ENCODE data around the gene PRR5L. TPM values are rescaled to one million over a fixed set of nuclear protein-coding genes. Genes with fewer than 3 reads are reported as not detected.

PRR5L gene
- polyA plus RNA-seq, 3 donors, result 3.5 to 16.0 (median 7.4) TPM

GRCh38 chr11:36280531-36280930, 15.6 kb upstream of the PRR5L start:
- no peak for DNase-seq
- peaks cover 58 to 69% of the 10 kb centered on the region in 2 donors for H3K36me3 Mint-ChIP-seq
- H3K4me1 Mint-ChIP-seq, result peaks cover 23% of the 10 kb centered on the region
- Histone ChIP-seq H3K27ac (ENCODE audit: low read depth in 1 of 2, low read length in 2 of 2) (peak overlapping the region in 1 of 2 donors; percentile 17), H3K4me2 (replicated peaks; ENCODE audit: extremely low read depth, low read length, poor library complexity, severe bottlenecking) (no peak overlapping the region), H3K9me3 (replicated peaks in 1 of 2; ENCODE audit: control insufficient read depth in 1 of 2, insufficient read depth in 1 of 2, low read length in 2 of 2) (peaks cover 0 to 3% of the 10 kb centered on the region in 2 donors), H4K20me1 (ENCODE audit: insufficient read depth, low read length) (peaks cover 91% of the 10 kb centered on the region), H3K4me3 (replicated peaks in 1 of 3; ENCODE audit: low read depth in 2 of 3, low read length in 3 of 3) (no peak overlapping the region), H3K4me1 (ENCODE audit: control insufficient read depth in 1 of 2, insufficient read depth in 2 of 2, low read length in 2 of 2) (peaks cover 0 to 13% of the 10 kb centered on the region in 2 donors), H3K36me3 (replicated peaks in 1 of 2; ENCODE audit: control insufficient read depth in 1 of 2, insufficient read depth in 2 of 2, low read length in 2 of 2) (peaks cover 48 to 60% of the 10 kb centered on the region in 2 donors), H3K27me3 (ENCODE audit: control insufficient read depth in 2 of 2, insufficient read depth in 2 of 2, low read length in 2 of 2) (no peaks in the 10 kb centered on the region), H3K79me2 (ENCODE audit: insufficient read depth, low read length) (peaks cover 69% of the 10 kb centered on the region), H3K9ac (ENCODE audit: insufficient read depth, low read length, poor library complexity, severe bottlenecking) (no peak overlapping the region), H2AFZ (ENCODE audit: insufficient read depth, low read depth, low read length, poor library complexity, severe bottlenecking) (no peak overlapping the region)
- TF ChIP-seq CTCF (IDR thresholded peaks at IDR 0.05), result no peak
- H3K4me3 Mint-ChIP-seq, result no peak overlapping the region
- H3K27ac Mint-ChIP-seq, result peak overlapping the region in 2 of 7 donors; percentile 6 to 24
- H3K27me3 Mint-ChIP-seq (ENCODE audit: low read depth in 3 of 3), result peaks cover 0 to 2% (median 0%) of the 10 kb centered on the region in 3 donors
- WGBS (ENCODE audit: insufficient coverage), result no CpG with 5 or more reads among the region's 1 CpG
- H3K9me3 Mint-ChIP-seq, result peaks cover 0 to 6% (median 3%) of the 10 kb centered on the region in 7 donors
- intact Hi-C loops (cut with micrococcal nuclease), result no loop called here

- Histone ChIP-seq H3K9me3 (replicated peaks in 1 of 2; ENCODE audit: control insufficient read depth in 1 of 2, insufficient read depth in 1 of 2, low read length in 2 of 2) (peaks cover 0 to 3% of the 10 kb centered on the region in 2 donors), H3K9ac (ENCODE audit: insufficient read depth, low read length, poor library complexity, severe bottlenecking) (no peak overlapping the region), H3K4me2 (replicated peaks; ENCODE audit: extremely low read depth, low read length, poor library complexity, severe bottlenecking) (no peak overlapping the region), H3K79me2 (ENCODE audit: insufficient read depth, low read length) (peaks cover 82% of the 10 kb centered on the region), H3K4me3 (replicated peaks in 1 of 3; ENCODE audit: low read depth in 2 of 3, low read length in 3 of 3) (no peak overlapping the region), H4K20me1 (ENCODE audit: insufficient read depth, low read length) (peaks cover 93% of the 10 kb centered on the region), H3K36me3 (replicated peaks in 1 of 2; ENCODE audit: control insufficient read depth in 1 of 2, insufficient read depth in 2 of 2, low read length in 2 of 2) (peaks cover 35 to 47% of the 10 kb centered on the region in 2 donors), H3K4me1 (ENCODE audit: control insufficient read depth in 1 of 2, insufficient read depth in 2 of 2, low read length in 2 of 2) (peaks cover 0 to 13% of the 10 kb centered on the region in 2 donors), H3K27me3 (ENCODE audit: control insufficient read depth in 2 of 2, insufficient read depth in 2 of 2, low read length in 2 of 2) (no peaks in the 10 kb centered on the region), H3K27ac (ENCODE audit: low read depth in 1 of 2, low read length in 2 of 2) (no peak overlapping the region), H2AFZ (ENCODE audit: insufficient read depth, low read depth, low read length, poor library complexity, severe bottlenecking) (no peak overlapping the region)
- Mint-ChIP-seq H3K4me3 (no peak overlapping the region), H3K27ac (no peak overlapping the region), H3K27me3 (ENCODE audit: low read depth in 3 of 3) (peaks cover 0 to 2% (median 0%) of the 10 kb centered on the region in 3 donors), H3K36me3 (peaks cover 51 to 61% of the 10 kb centered on the region in 2 donors), H3K9me3 (peaks cover 0 to 6% (median 3%) of the 10 kb centered on the region in 7 donors), H3K4me1 (peaks cover 31% of the 10 kb centered on the region)
- TF ChIP-seq CTCF (IDR thresholded peaks at IDR 0.05), result no peak
- no peak for DNase-seq
- intact Hi-C loops (cut with micrococcal nuclease), result no loop called here
- WGBS (ENCODE audit: insufficient coverage), result no CpG with 5 or more reads among the region's 4 CpGs
Measured at GRCh38 chr11:36281850-36282249, 14.2 kb upstream of the PRR5L start.

Data from CD14-positive monocyte (primary cell).